GM21737 (cell line): ENCODE measurements around the gene HSBP1L1.

Experiments used
- ATAC-seq: cut with Tn5 transposase; IDR thresholded peaks from one replicate; pipeline ENCODE4 v1.9.1; 2021; ENCODE audit warnings: mild to moderate bottlenecking, moderate library complexity; ENCODE audit not compliant: unreplicated experiment

The HSBP1L1 gene

GRCh38 chr18:79944126-79944731 lies 20.2 kb upstream of the HSBP1L1 start:
- ATAC-seq, result no peak

GRCh38 chr18:79944746-79945117 lies 19.7 kb upstream of the HSBP1L1 start:
- no peak for ATAC-seq

GRCh38 chr18:79945118-79946042 lies 19.1 kb upstream of the HSBP1L1 start:
- no peak for ATAC-seq

GRCh38 chr18:79947054-79947755 lies 17.2 kb upstream of the HSBP1L1 start:
- ATAC-seq, result no peak

DNA sequence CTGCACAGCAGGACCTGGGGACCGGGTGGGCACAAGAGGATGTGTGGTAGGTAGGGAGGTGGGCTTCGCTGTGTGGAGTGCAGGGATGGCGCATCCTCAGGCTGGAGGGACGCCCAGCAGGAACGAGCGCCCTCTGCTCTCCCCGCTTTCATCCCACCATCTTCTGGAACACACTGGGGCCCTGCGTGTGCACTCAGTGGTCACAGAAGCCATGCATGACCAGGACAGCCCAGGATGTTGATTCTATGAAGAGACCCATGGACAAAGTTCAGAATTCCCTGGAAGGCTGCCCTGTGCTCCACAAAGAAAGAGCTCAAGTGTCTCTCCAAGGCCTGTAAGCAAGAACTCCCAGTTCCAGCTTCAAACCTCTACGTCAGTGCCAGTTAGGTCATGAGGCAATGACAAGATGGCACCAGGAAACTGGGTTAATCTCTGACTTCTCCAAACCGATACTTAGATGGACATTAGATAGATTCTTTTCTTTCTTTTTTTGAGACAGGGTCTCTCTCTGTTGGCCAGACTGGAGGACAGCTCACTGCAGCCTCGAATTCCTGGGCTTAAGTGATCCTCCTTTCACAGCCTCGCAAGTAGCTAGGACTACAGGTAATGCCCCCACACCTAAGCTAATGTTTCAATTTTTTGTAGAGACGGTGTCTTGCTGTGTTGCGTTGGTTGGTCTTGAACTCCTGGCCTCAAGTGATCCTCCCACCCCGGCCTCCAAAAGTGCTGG lies 16.4 kb upstream of the HSBP1L1 start:
- no peak for ATAC-seq

- no peak for ATAC-seq
Observed at GRCh38 chr18:79948719-79949411, 15.6 kb upstream of the HSBP1L1 start.

DNA sequence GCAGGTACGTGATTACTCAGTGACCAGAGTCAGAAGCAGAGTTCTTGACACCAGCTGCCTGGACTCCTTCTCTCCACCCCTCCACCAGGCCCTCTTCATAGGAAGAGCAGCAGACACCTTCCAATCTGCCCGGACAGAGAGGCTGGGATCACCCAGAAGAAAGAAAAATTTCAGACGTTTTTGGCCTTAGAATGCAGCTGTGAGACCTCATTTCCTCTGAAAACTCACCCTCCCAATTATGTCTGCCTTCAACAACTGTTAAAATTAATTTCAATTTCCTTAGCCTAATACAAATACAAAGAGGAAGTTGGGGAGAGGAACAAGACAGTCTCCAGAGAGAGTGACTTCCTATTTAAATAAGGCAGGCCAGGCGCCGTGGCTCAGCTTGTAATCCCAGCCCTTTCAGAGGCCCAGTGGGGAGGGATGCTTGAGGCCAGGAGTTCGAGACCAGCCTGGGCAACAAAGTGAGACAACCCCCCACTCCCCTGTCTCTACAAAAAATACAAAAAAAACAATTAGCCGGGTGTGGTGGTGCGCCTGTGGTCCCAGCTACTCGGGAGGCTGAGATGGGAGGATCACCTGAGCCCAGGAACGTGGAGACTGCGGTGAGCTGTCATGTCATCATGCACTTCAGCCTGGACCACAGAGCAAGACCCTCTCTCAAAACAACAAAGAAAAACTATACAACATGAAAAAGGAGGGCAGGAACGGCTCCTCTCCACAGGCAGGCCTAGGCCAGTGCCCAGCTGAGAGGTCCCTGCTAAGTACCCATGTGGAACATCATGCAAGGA lies 14.6 kb upstream of the HSBP1L1 start:
- ATAC-seq, result no peak

DNA sequence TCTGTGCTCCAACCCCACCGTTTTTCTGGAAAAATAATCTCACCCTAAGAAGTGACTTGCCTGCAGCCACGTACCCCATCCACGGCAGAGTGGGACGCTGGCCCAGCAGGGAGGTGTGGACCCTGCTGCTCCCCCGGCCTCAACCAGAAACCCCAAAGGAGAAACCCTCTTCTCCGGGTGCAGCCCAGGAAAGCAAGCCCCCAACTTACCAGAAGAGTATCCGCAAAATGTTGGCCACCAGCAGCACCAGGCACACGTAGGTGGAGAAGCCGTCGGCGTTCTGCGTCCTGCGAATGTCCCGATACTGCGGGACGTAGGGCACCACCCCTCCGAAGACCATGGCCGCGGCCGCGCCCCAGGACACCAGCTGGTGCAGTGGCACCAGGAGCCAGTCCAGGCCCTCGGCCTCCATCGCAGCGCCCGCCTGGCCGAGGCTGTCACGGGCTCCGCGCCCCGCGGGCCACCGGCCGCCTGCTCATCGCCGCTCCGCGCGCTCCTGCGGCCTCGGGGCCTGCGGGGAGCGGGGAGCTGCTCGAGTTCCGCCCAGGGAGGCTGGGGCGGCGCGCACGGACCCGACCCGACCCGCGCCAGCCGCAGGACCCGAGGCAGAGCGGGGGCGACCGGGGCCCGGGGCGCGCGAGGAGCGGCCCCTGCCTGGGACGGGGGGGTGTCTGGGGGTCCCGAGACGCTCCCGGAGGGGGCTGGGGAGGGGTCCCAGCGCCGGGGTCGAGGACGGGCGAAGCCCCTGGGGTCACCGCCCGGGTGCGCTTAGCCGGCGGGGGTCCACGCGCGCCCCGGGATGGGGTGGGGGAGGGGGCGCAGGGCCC lies 13.7 kb upstream of the HSBP1L1 start:
- ATAC-seq, result peak; percentile 23

GRCh38 chr18:79951545-79952455 lies 12.6 kb upstream of the HSBP1L1 start, which contains the start of gene SLC66A2:
SLC66A2 (minus strand) TSS chr18:79951653; CDS start chr18:79950926, 727 bp downstream.
- peak; percentile 84 for ATAC-seq

DNA sequence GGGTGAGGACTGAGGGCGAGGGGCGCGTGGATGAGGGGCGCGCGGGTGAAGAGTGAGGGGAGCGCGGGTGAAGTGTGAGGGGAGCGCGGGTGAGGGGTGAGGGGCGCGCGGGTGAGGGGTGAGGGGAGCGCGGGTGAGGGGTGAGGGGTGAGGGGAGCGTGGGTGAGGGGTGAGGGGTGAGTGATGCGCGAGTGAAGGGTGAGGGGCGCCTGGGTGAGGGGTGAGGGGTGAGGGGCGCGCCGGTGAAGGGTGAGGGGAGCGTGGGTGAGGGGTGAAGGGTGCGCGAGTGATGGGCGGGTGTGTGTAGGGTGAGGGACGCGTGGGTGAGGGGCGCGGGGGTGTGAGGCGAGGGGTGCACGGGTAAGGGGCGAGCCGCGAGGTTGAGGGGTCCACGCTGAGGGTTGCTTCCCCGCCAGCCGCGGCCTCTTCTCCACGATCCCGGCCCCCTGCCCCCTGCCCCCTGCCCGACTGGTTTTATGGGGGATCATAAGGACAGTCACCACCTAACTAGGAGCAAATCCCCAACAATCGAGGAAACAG lies 11.9 kb upstream of the HSBP1L1 start:
- ATAC-seq, result no peak

DNA sequence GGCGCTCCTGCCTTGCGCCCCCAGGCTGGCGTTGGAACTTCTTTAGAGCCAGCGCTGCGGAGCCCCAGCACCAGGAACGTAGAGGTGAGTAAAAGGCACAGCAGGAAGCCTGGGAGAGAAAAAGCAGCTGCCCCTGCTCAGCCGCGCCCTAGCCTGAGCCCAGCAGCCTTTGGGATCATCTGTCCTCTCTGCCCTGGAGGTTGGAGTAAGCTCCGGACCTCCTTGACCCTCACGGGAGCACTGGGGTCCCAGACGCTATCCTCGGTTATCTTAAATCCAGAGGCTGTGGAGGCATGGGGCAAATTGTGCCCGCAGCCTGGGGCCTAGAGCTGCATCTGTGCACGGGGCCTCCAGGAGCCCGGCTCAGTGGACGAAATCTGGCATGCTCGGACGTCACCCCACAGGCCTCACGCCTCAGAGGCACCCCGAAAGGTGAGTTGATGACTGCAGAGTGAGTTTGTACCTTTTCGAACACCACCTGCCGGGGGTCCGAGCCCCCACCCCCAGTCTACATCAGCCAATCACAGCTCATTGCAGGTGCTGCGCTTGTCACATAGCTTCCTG lies 11.4 kb upstream of the HSBP1L1 start:
- ATAC-seq, result no peak

DNA sequence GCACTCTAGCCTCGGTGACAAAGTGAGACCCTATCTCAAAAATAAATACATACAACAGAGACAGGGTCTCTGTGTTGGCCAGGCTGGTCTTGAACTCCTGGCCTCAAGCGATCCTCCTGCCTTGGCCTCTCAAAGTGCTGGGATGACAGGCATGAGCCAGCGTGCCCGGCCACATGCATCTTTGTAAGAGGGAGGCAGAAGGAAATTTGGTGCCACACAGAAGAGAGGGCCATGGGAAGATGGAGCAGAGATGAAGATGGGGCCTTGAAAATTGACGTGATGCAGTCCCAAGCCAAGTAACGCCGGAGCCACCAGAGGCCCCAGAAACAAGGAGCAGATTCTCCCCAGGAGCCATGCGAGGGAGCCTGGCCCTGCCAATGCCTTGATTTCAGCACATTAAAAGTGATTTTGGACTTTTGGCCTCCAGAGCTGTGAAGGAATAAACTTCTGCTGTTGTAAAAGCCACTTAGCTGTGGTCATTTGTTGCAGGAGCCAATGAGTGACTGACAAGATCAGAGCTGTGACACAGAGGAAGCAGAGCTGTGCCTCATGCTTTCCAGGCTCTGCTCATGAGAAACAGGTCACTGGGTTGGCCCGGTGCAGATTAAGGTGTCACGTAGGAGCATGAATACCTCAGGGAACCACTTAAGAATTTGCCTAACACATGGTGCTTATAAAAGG lies 10.3 kb upstream of the HSBP1L1 start:
- no peak for ATAC-seq

DNA sequence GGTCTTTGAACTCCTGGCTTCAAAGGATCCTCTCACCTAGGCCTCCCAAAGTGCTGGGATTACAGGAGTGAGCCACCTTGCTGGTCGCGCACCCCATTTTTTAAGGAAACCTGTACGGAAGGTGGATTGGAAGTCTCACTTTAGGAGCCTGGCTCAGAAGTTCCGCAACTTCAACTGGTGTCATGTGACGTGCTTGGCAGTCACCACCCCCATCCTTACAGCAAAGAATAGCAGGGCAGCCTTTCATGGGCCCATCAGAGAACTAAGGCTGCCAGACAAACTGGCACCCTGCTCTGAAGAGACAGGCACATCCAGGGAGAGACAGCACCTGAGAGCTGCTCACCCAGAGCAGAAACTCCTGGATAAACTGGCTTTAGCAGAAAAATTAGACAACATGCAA lies 9.7 kb upstream of the HSBP1L1 start:
- no peak for ATAC-seq

GRCh38 chr18:79955302-79956075 lies 9.0 kb upstream of the HSBP1L1 start:
- no peak for ATAC-seq

DNA sequence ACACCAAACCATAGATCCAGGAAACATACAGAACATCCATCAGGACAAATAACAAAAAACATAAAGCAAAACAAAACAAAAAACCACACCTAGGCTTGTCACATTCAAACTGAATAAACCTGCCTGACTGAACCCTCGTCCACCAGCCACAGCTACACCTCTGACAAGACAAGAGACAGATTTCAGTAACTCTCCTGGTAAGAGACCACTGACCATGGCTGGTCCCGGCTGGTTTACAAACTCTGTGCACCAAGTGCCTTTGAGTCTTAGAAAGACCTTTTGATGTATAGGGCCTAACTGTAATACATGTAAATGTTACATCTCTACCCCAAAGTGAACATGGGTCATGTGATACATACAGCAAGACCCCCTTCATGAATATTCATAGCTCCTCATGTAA lies 8.2 kb upstream of the HSBP1L1 start:
- no peak for ATAC-seq

GRCh38 chr18:79958981-79959380 lies 5.5 kb upstream of the HSBP1L1 start:
- ATAC-seq, result no peak
